Trophoblast cell (in vitro differentiated cells and primary cell): Measurements from ENCODE around the gene ZAR1.

Experiments
- DNase-seq, 2 donors: peaks; one replicate each; pipeline ENCODE4 v3.0.0-alpha.2; 2016
- H2AFZ ChIP-seq: 2 replicates; pipeline ENCODE4 v1.6.1; 2013; ENCODE audit warnings: low read length, moderate library complexity, mild to moderate bottlenecking; ENCODE audit not compliant: insufficient read depth, poor library complexity
- H2AK5ac ChIP-seq: 2 replicates; pipeline ENCODE4 v1.6.1; 2013; ENCODE audit warnings: mild to moderate bottlenecking, low read length
- H2BK120ac ChIP-seq: 2 replicates; pipeline ENCODE4 v1.6.1; 2013; ENCODE audit warnings: low read length, mild to moderate bottlenecking, moderate library complexity; ENCODE audit not compliant: insufficient read depth, poor library complexity
- H2BK12ac ChIP-seq: 2 replicates; pipeline ENCODE4 v1.6.1; 2013; ENCODE audit warnings: mild to moderate bottlenecking, low read length, moderate library complexity
- H2BK5ac ChIP-seq: 2 replicates; pipeline ENCODE4 v1.6.1; 2013; ENCODE audit warnings: low read length, low read depth, moderate library complexity, mild to moderate bottlenecking; ENCODE audit not compliant: poor library complexity
- H3K14ac ChIP-seq: 2 replicates; pipeline ENCODE4 v1.6.1; 2013; ENCODE audit warnings: mild to moderate bottlenecking, low read length
- H3K18ac ChIP-seq: 2 replicates; pipeline ENCODE4 v1.6.1; 2013; ENCODE audit warnings: mild to moderate bottlenecking, low read length
- H3K23ac ChIP-seq: 2 replicates; pipeline ENCODE4 v1.6.1; 2013; ENCODE audit warnings: low read length
- H3K27ac ChIP-seq: 2 replicates; pipeline ENCODE4 v1.5.1; 2013; ENCODE audit warnings: low read depth, mild to moderate bottlenecking, inconsistent platforms, low read length, moderate library complexity
- H3K27me3 ChIP-seq: 2 replicates; pipeline ENCODE4 v1.6.1; 2013; ENCODE audit warnings: inconsistent platforms, mild to moderate bottlenecking, low read length, moderate library complexity; ENCODE audit not compliant: insufficient read depth
- H3K36me3 ChIP-seq, 2 experiments: 1 replicate in 1 of 2; 2 replicates in 1 of 2; pipeline ENCODE4 v1.6.1; 2013; ENCODE audit warnings: low read length in 2 of 2, mild to moderate bottlenecking in 2 of 2, moderate library complexity in 1 of 2; ENCODE audit not compliant: insufficient read depth in 2 of 2, control insufficient read depth in 1 of 2
- H3K4ac ChIP-seq: 2 replicates; pipeline ENCODE4 v1.6.1; 2013; ENCODE audit warnings: low read depth, mild to moderate bottlenecking, low read length, moderate library complexity
- H3K4me1 ChIP-seq, 2 experiments: 1 replicate in 1 of 2; 2 replicates in 1 of 2; pipeline ENCODE4 v1.6.1; 2013; ENCODE audit warnings: low read length in 2 of 2, mild to moderate bottlenecking in 2 of 2, moderate library complexity in 1 of 2; ENCODE audit not compliant: insufficient read depth in 2 of 2, control insufficient read depth in 1 of 2
- H3K4me2 ChIP-seq: 2 replicates; pipeline ENCODE4 v1.6.1; 2013; ENCODE audit warnings: inconsistent platforms, mild to moderate bottlenecking, low read length, moderate library complexity
- H3K4me3 ChIP-seq: 2 replicates; pipeline ENCODE4 v1.5.1; 2013; ENCODE audit warnings: mild to moderate bottlenecking, low read depth, low read length, inconsistent platforms
- H3K79me1 ChIP-seq: one replicate; pipeline ENCODE4 v1.6.1; 2013; ENCODE audit warnings: low read length
- H3K79me2 ChIP-seq: 2 replicates; pipeline ENCODE4 v1.6.1; 2013; ENCODE audit warnings: low read length, mild to moderate bottlenecking; ENCODE audit not compliant: control insufficient read depth, insufficient read depth, poor library complexity
- H3K9ac ChIP-seq: 2 replicates; pipeline ENCODE4 v1.6.1; 2013; ENCODE audit warnings: mild to moderate bottlenecking, low read length
- H3K9me3 ChIP-seq: 2 replicates; pipeline ENCODE4 v1.6.1; 2013; ENCODE audit warnings: low read depth, mild to moderate bottlenecking, control low read depth, inconsistent platforms, low read length; ENCODE audit not compliant: insufficient read depth
- H4K12ac ChIP-seq: 2 replicates; pipeline ENCODE4 v1.6.1; 2013; ENCODE audit warnings: low read depth, mild to moderate bottlenecking, low read length, moderate library complexity
- H4K8ac ChIP-seq: 2 replicates; pipeline ENCODE4 v1.6.1; 2013; ENCODE audit warnings: low read depth, mild to moderate bottlenecking, low read length, moderate library complexity
- H4K91ac ChIP-seq: one replicate; pipeline ENCODE4 v1.6.1; 2013; ENCODE audit warnings: low read depth, mild to moderate bottlenecking, low read length, moderate library complexity
- WGBS: extraction: QIAGEN DNeasy Blood & Tissue Kit; methylation state at CpG from one replicate; pipeline ENCODE4 v1.1.7; 2013; ENCODE audit warnings: missing lambda C conversion rate; ENCODE audit not compliant: insufficient read length, insufficient coverage; ENCODE audit errors: extremely low coverage; 5-methylcytosine and 5-hydroxymethylcytosine counted together

The ZAR1 gene

DNA sequence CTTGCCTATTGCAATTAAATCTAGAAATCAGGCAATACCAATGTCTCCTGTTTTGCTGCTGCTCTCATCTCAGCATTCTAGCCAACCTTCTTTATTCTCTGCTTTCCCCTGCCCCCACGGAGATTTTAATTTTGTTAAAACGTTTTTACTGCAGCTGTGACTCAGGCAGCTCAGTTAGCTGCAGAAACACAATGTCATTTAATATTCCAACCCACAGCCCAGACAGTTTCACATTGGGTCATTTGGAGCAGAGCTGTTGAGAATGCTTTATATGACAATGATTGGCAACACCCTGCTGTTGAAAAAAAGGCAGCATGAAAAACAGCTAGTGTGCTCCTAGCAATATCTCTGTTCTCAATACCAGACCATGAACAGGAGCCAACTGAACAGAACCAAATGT, 19.5 kb upstream of the ZAR1 start:
- H3K23ac ChIP-seq: no peak overlapping the region
- H2AK5ac ChIP-seq: no peak overlapping the region
- no peak overlapping the region for H3K14ac ChIP-seq
- H2BK120ac ChIP-seq: no peak overlapping the region
- no peak overlapping the region for H3K27ac ChIP-seq
- H3K4me2 ChIP-seq: no peak overlapping the region
- no peak overlapping the region for H4K12ac ChIP-seq
- H2AFZ ChIP-seq: no peak overlapping the region
- no peak overlapping the region for H3K4me3 ChIP-seq
- H3K18ac ChIP-seq: no peak overlapping the region
- H2BK5ac ChIP-seq: no peak overlapping the region
- no peak overlapping the region for H2BK12ac ChIP-seq
- H3K9ac ChIP-seq: no peak overlapping the region
- H3K4ac ChIP-seq: no peak overlapping the region
- no peak overlapping the region for H4K91ac ChIP-seq
- H3K4me1 ChIP-seq: no peaks in the 10 kb centered on the region
- no peaks in the 10 kb centered on the region for H3K9me3 ChIP-seq
- WGBS: no CpG with 5 or more reads among the region's 2 CpGs
- no peaks in the 10 kb centered on the region for H3K79me2 ChIP-seq
- H4K8ac ChIP-seq: no peak overlapping the region
- H3K79me1 ChIP-seq: no peaks in the 10 kb centered on the region
- no peaks in the 10 kb centered on the region for H3K27me3 ChIP-seq
- no peak for DNase-seq
- no peaks in the 10 kb centered on the region for H3K36me3 ChIP-seq

DNA sequence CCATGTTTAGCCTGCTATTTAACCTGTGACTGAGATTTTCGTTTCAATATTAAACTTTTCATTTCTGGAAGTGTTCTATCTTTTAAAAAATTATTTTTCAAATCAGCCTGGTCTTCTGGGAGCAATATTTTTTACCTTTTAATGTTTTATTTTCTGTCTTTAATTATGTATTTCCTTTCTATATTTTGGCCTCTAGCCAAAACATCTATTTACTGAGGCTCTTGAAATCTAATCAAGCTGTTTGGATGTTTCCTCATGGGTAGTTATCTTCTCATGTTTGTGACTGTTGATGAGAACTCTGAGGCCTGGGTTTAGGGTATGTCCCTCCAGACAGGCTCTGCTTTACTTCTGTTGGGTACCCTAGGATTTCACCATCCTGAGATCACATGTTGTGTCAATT, 17.3 kb upstream of the ZAR1 start:
- Histone ChIP-seq H2BK12ac (no peak overlapping the region), H3K23ac (no peak overlapping the region), H3K4me1 (no peaks in the 10 kb centered on the region), H3K4ac (no peak overlapping the region), H4K12ac (no peak overlapping the region), H3K4me3 (no peak overlapping the region), H4K91ac (no peak overlapping the region), H2BK5ac (no peak overlapping the region), H2AK5ac (no peak overlapping the region), H3K14ac (no peak overlapping the region), H3K79me2 (no peaks in the 10 kb centered on the region), H2AFZ (no peak overlapping the region), H4K8ac (no peak overlapping the region), H3K27me3 (no peaks in the 10 kb centered on the region), H3K4me2 (no peak overlapping the region), H3K9me3 (no peaks in the 10 kb centered on the region), H3K36me3 (no peaks in the 10 kb centered on the region), H3K9ac (no peak overlapping the region), H3K18ac (no peak overlapping the region), H3K27ac (no peak overlapping the region), H2BK120ac (no peak overlapping the region), H3K79me1 (no peaks in the 10 kb centered on the region)
- no peak for DNase-seq
- no CpG with 5 or more reads among the region's 1 CpG for WGBS

DNA sequence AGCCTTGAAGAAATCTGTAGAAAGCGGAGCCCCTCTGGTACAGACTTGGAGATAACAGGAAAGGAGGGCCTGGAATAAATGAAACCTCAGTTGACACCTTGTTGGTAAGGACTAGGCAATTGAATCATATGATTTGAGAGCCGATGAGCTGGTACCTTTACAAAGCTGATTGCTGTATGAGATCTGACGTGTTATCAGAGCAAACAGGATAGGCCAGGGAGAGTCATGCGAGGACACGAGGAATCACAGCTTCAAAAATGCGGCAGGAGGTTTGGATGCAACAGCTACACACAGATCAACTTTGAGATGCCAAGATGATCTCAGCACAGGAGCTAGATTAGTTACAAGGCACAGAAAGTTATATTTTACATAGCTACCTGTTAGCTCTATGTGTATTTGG, 14.3 kb upstream of the ZAR1 start:
- DNase-seq: no peak
- no CpG with 5 or more reads among the region's 6 CpGs for WGBS
- Histone ChIP-seq H4K8ac (no peak overlapping the region), H3K9ac (no peak overlapping the region), H3K18ac (no peak overlapping the region), H2BK5ac (no peak overlapping the region), H3K4me2 (no peak overlapping the region), H3K79me1 (no peaks in the 10 kb centered on the region), H3K4me3 (no peak overlapping the region), H4K12ac (no peak overlapping the region), H2BK12ac (no peak overlapping the region), H2AK5ac (no peak overlapping the region), H2BK120ac (no peak overlapping the region), H2AFZ (no peak overlapping the region), H3K14ac (no peak overlapping the region), H3K27me3 (no peaks in the 10 kb centered on the region), H3K9me3 (no peaks in the 10 kb centered on the region), H3K27ac (no peak overlapping the region), H3K79me2 (no peaks in the 10 kb centered on the region), H3K4ac (no peak overlapping the region), H3K4me1 (no peaks in the 10 kb centered on the region), H3K23ac (no peak overlapping the region), H4K91ac (no peak overlapping the region), H3K36me3 (no peaks in the 10 kb centered on the region)

DNA sequence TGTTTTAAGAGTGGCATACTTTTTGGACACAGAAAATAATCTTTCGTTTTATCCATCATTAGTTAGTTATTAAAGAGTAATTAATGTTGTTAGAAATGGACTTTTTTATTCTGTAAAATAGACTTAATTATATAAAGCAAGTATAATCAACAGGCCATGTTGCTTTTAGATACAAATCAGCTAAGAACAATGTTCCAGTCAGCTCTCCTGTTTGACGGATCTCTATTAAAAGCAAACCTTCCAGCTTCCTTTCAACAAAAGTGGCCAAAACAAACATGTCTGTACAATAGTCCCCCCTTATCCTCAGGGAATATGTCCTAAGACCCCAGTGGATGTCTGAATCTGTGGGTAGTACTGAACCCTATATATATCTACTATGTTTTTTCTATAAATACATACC, 11.8 kb upstream of the ZAR1 start:
- H3K27me3 ChIP-seq: peaks cover 7% of the 10 kb centered on the region
- peaks cover 0 to under 1% of the 10 kb centered on the region in 2 experiments for H3K4me1 ChIP-seq
- H3K9ac ChIP-seq: no peak overlapping the region
- no peak overlapping the region for H3K4me2 ChIP-seq
- DNase-seq: no peak
- H3K4ac ChIP-seq: no peak overlapping the region
- H3K23ac ChIP-seq: no peak overlapping the region
- WGBS: no CpG with 5 or more reads among the region's 2 CpGs
- H4K91ac ChIP-seq: no peak overlapping the region
- H3K79me2 ChIP-seq: no peaks in the 10 kb centered on the region
- H2BK120ac ChIP-seq: no peak overlapping the region
- no peaks in the 10 kb centered on the region for H3K79me1 ChIP-seq
- no peak overlapping the region for H3K27ac ChIP-seq
- H2BK5ac ChIP-seq: no peak overlapping the region
- no peak overlapping the region for H4K8ac ChIP-seq
- no peak overlapping the region for H4K12ac ChIP-seq
- H3K18ac ChIP-seq: no peak overlapping the region
- H2AK5ac ChIP-seq: no peak overlapping the region
- peaks cover under 1% of the 10 kb centered on the region for H3K9me3 ChIP-seq
- H2AFZ ChIP-seq: no peak overlapping the region
- H3K36me3 ChIP-seq: no peaks in the 10 kb centered on the region
- no peak overlapping the region for H2BK12ac ChIP-seq
- no peak overlapping the region for H3K14ac ChIP-seq
- H3K4me3 ChIP-seq: no peak overlapping the region
